Nephron progenitor cell (in vitro differentiated cells): Measurements from ENCODE around the gene EPHB1.

Source experiments
- DNase-seq: peaks from one replicate; pipeline ENCODE4 v3.0.0; 2021
- H3K27ac Mint-ChIP-seq: 2 replicates; pipeline ENCODE4 v1.8.0; 2021; ENCODE audit warnings: mild to moderate bottlenecking, moderate library complexity, mixed read lengths
- H3K27me3 Mint-ChIP-seq: 2 replicates; pipeline ENCODE4 v1.8.0; 2021; ENCODE audit warnings: mild to moderate bottlenecking, low read depth, mixed read lengths; ENCODE audit not compliant: poor library complexity
- H3K36me3 Mint-ChIP-seq: 2 replicates; pipeline ENCODE4 v1.8.0; 2021; ENCODE audit warnings: low read depth, mixed read lengths
- H3K4me1 Mint-ChIP-seq: 2 replicates; pipeline ENCODE4 v1.8.0; 2021; ENCODE audit warnings: mixed read lengths
- H3K4me3 Mint-ChIP-seq: 2 replicates; pipeline ENCODE4 v1.8.0; 2021; ENCODE audit warnings: mild to moderate bottlenecking, moderate library complexity, mixed read lengths
- H3K9me3 Mint-ChIP-seq: 2 replicates; pipeline ENCODE4 v1.8.0; 2021; ENCODE audit warnings: mild to moderate bottlenecking, moderate library complexity, mixed read lengths
- TF ChIP-seq, protein P1 (sequence below): fragments of 200-600 bp; sonication (generic); IDR thresholded peaks from 2 replicates; pipeline ENCODE4 v1.5.0; 2021; ENCODE audit warnings: antibody characterized with exemption

EPHB1 gene

DNA sequence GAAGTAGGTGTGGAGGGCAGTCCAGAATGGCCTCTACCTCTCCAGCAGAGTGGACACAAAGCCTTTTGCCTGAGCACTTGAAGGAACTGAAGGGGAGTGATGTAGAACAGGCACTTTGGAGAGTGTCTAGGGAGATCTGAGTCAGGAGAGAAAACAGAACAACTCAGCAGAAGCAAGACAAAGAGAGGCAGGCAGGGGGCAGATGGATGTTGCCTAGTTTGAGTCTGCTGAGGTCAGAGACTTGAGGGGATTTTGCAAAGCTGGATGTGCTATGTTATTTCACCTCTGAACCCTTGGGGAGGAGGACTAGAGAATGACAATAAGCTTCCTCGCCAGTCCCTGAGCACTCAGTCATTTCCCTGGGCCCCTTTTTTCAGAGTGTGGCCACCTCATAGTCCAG is 366.4 kb downstream of the EPHB1 start:
- DNase-seq = no peak
- Mint-ChIP-seq H3K4me1 (peaks cover 26% of the 10 kb centered on the region), H3K4me3 (no peak overlapping the region), H3K27me3 (peaks cover 11% of the 10 kb centered on the region), H3K36me3 (no peaks in the 10 kb centered on the region), H3K9me3 (no peaks in the 10 kb centered on the region), H3K27ac (no peak overlapping the region)
- TF ChIP-seq, protein P1, sequence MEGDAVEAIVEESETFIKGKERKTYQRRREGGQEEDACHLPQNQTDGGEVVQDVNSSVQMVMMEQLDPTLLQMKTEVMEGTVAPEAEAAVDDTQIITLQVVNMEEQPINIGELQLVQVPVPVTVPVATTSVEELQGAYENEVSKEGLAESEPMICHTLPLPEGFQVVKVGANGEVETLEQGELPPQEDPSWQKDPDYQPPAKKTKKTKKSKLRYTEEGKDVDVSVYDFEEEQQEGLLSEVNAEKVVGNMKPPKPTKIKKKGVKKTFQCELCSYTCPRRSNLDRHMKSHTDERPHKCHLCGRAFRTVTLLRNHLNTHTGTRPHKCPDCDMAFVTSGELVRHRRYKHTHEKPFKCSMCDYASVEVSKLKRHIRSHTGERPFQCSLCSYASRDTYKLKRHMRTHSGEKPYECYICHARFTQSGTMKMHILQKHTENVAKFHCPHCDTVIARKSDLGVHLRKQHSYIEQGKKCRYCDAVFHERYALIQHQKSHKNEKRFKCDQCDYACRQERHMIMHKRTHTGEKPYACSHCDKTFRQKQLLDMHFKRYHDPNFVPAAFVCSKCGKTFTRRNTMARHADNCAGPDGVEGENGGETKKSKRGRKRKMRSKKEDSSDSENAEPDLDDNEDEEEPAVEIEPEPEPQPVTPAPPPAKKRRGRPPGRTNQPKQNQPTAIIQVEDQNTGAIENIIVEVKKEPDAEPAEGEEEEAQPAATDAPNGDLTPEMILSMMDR = no peak

DNA sequence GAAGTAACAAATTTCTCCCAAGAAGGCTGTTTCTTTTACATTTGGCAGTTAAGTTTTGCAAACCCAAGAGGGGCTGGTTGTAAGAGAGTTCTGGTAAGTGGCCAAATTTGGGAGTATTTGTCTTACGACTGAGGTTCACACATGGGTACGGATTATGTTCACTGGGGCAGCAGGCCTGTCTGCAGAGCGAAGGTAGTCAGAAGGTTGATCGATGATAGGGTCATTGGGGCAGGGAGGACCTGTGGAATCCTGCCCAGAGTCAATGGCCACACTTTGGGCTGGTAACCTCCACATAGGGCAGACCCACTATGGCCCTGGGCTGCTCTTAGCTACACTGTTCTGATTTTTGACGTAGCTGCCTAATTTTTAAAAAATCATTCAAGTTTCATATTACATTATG is 368.6 kb downstream of the EPHB1 start:
- Mint-ChIP-seq H3K36me3 (no peaks in the 10 kb centered on the region), H3K4me1 (peaks cover 20% of the 10 kb centered on the region), H3K4me3 (no peak overlapping the region), H3K9me3 (no peaks in the 10 kb centered on the region), H3K27ac (no peak overlapping the region), H3K27me3 (peaks cover 11% of the 10 kb centered on the region)
- no peak for DNase-seq
- TF ChIP-seq, protein P1 = no peak

DNA sequence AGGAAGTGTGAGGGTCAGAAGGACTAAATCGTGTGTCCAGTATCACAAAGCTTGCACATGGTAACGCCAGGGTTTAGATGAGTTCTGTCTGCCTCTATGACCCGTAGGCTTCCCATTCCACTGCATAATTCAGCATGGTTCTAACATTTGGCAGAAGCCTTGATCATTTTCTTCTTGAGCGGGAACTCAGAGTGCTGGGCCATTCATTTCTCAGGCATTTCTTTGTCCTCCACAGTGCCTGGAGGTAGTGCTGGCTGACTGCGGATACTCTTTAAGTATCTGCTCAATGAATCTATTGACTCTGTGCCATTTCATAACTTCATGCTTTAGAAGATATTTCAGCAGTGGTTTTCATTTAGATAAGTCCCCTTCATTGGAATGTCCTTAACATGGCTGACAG is 370.2 kb downstream of the EPHB1 start:
- TF ChIP-seq, protein P1 = no peak
- H3K27me3 Mint-ChIP-seq = peaks cover 4% of the 10 kb centered on the region

DNA sequence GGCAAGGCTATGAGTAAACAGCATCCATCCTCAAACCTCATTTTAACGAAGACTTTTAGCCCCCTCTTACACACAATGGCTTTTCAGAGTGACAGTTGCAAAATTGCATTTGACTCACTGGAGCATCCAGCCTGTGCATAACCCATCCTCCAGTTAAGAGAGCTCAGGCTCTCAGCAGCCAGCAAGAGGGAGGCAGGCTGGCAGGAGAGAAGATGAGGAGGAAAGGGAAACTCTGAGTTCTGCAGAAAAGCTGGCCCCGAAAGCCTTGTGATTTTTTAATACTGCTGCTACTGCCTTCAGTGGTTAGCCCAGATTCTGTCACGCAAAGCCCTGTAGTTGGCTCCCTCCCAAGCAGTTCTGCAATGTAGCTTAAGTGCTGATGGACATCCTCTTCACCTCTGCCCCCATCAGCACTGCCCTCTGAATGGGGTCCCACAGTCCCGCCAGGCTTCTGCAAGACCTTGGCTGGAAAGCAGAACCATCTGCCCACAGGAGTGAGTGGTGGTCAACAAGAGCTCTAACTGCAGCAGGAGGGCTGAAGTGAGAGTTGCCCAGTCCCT is 371.3 kb downstream of the EPHB1 start:
- H3K27me3 Mint-ChIP-seq = peaks cover 4% of the 10 kb centered on the region
- no peak for DNase-seq
- H3K9me3 Mint-ChIP-seq = no peaks in the 10 kb centered on the region
- H3K36me3 Mint-ChIP-seq = no peaks in the 10 kb centered on the region
- H3K27ac Mint-ChIP-seq = no peak overlapping the region
- H3K4me3 Mint-ChIP-seq = no peak overlapping the region
- TF ChIP-seq, protein P1 = no peak
- H3K4me1 Mint-ChIP-seq = peaks cover 15% of the 10 kb centered on the region

More for the DNA sequence above, 370.2 kb downstream of the EPHB1 start:
- Mint-ChIP-seq H3K4me1 (peaks cover 17% of the 10 kb centered on the region), H3K9me3 (no peaks in the 10 kb centered on the region), H3K4me3 (no peak overlapping the region), H3K27ac (no peak overlapping the region), H3K36me3 (no peaks in the 10 kb centered on the region)
- no peak for DNase-seq

DNA sequence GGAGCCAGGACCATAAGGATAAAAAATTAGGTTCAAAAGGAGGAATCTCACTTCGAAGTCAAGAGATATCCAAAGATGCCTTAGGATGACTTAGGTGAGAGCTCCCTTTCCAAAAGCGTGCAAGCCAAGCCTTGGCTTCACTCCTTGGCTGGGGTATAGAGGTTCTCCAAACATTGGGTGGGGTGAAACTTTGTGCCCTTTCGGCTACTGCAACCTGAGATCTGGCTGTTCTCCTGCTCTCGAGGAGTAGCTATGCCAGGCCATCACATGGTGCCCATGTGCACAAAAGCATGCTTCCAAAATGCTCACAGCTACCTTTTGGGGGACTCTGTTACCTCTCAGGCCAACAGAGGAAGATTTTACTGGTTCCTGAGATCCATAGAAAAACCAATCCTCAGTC is 373.8 kb downstream of the EPHB1 start:
- Mint-ChIP-seq H3K27ac (no peak overlapping the region), H3K36me3 (no peaks in the 10 kb centered on the region), H3K4me1 (peaks cover 12% of the 10 kb centered on the region), H3K27me3 (peaks cover under 1% of the 10 kb centered on the region), H3K9me3 (no peaks in the 10 kb centered on the region), H3K4me3 (no peak overlapping the region)
- TF ChIP-seq, protein P1 = no peak
- DNase-seq = no peak

DNA sequence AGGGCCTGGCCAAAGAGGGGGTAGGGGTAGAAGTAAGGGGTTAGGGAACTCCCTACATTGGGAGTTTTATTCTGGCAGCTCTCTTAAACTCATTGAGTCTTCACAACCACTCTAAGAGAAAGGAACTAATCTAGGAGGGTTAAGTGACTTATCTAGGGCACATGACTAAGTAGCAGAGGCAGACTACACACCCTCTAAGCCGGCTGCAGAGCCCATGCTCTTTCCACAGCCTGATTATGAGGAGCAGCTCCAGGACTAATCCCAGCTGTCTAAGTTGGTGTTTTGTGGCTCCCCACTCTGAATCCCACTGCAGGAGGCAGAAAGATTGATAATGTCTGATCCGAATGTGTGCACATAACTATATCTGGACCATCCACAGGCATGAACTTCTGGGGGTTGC is 374.6 kb downstream of the EPHB1 start:
- Mint-ChIP-seq H3K4me1 (peaks cover 12% of the 10 kb centered on the region), H3K36me3 (no peaks in the 10 kb centered on the region), H3K27ac (no peak overlapping the region), H3K4me3 (no peak overlapping the region), H3K9me3 (no peaks in the 10 kb centered on the region), H3K27me3 (no peaks in the 10 kb centered on the region)
- TF ChIP-seq, protein P1 = no peak
- no peak for DNase-seq
